SK-N-SH (cell line): ENCODE results near the gene OGFR. TPM values are rescaled to one million over a fixed set of nuclear protein-coding genes. Genes with fewer than 3 reads are reported as not detected.

Experiments used
- CTCF ChIA-PET: fragments of 300-600, 350-600 bp; formaldehyde crosslinking; extraction: SDS; loops from one replicate; lab custom pipeline; 2021; lab: Yijun Ruan, JAX
- POLR2A ChIA-PET: fragments of 350-600 bp; sonication (Branson Sonifier 250); formaldehyde crosslinking; extraction: SDS; loops from one replicate; lab custom pipeline; 2020; ENCODE audit warnings: antibody characterized with exemption, inconsistent platforms; lab: Yijun Ruan, JAX
- DNase-seq: peaks from one replicate; pipeline ENCODE4 v3.0.0; 2012
- H2AFZ ChIP-seq: fragments of 200-600 bp; sonication (generic); 2 replicates; pipeline ENCODE4 v1.8.1; 2016; ENCODE audit warnings: antibody characterized with exemption, mild to moderate bottlenecking, low read depth
- H3F3A ChIP-seq: fragments of 200-600 bp; sonication (generic); replicated peaks from 2 replicates; pipeline ENCODE3; 2016; ENCODE audit warnings: antibody characterized with exemption, mild to moderate bottlenecking; ENCODE audit not compliant: insufficient read depth
- H3K27ac ChIP-seq, 2 experiments: fragments of 200-500 bp in 1 of 2; fragments of 200-600 bp in 1 of 2; sonication (Bioruptor generic) in 1 of 2; sonication (generic), shearing (Covaris generic) in 1 of 2; 2 replicates each; pipeline versions ENCODE4 v1.5.1 to v1.6.1; 2014 to 2016; ENCODE audit warnings: low read depth in 2 of 2, inconsistent platforms in 1 of 2, low read length in 1 of 2, mild to moderate bottlenecking in 1 of 2, mixed read lengths in 1 of 2
- H3K27me3 ChIP-seq: fragments of 200-600 bp; sonication (generic), shearing (Covaris generic); 2 replicates; pipeline ENCODE4 v1.6.1; 2016; ENCODE audit warnings: mixed run types; ENCODE audit not compliant: insufficient read depth
- H3K36me3 ChIP-seq, 2 experiments: fragments of 200-500 bp in 1 of 2; fragments of 200-600 bp in 1 of 2; sonication (Bioruptor generic) in 1 of 2; sonication (generic) in 1 of 2; replicated peaks in 1 of 2; 2 replicates each; pipeline versions ENCODE3 to v1.5.1; 2014 to 2016; ENCODE audit warnings: low read length in 1 of 2, mild to moderate bottlenecking in 1 of 2; ENCODE audit not compliant: insufficient read depth in 2 of 2, control insufficient read depth in 1 of 2
- H3K4me1 ChIP-seq, 2 experiments: fragments of 200-500 bp in 1 of 2; fragments of 200-600 bp in 1 of 2; sonication (Bioruptor generic) in 1 of 2; sonication (generic), shearing (Covaris generic) in 1 of 2; 2 replicates each; pipeline versions ENCODE4 v1.5.1 to v1.6.1; 2014 to 2016; ENCODE audit warnings: low read depth in 1 of 2, low read length in 1 of 2, mixed run types in 1 of 2; ENCODE audit not compliant: insufficient read depth in 2 of 2, control insufficient read depth in 1 of 2
- H3K4me2 ChIP-seq: fragments of 200-600 bp; sonication (generic), shearing (Covaris generic); 2 replicates; pipeline ENCODE4 v1.6.1; 2017; ENCODE audit warnings: mixed run types
- H3K4me3 ChIP-seq, 2 experiments: fragments of 200-500 bp in 1 of 2; fragments of 200-600 bp in 1 of 2; sonication (Bioruptor generic) in 1 of 2; sonication (generic), shearing (Covaris generic) in 1 of 2; 2 replicates each; pipeline versions ENCODE4 v1.5.1 to v1.8.1; 2014 to 2016; ENCODE audit warnings: low read depth in 2 of 2, inconsistent platforms in 1 of 2, low read length in 1 of 2, mild to moderate bottlenecking in 1 of 2, mixed read lengths in 1 of 2, moderate library complexity in 1 of 2
- H3K79me2 ChIP-seq: fragments of 200-600 bp; sonication (generic); 2 replicates; pipeline ENCODE4 v1.8.1; 2017; ENCODE audit warnings: mild to moderate bottlenecking; ENCODE audit not compliant: insufficient read depth
- H3K9ac ChIP-seq: fragments of 200-600 bp; sonication (generic); 2 replicates; pipeline ENCODE4 v1.6.1; 2017; ENCODE audit warnings: mixed run types
- H3K9me2 ChIP-seq: fragments of 200-600 bp; sonication (generic); 2 replicates; pipeline ENCODE4 v1.6.1; 2017; ENCODE audit warnings: mixed run types
- H3K9me3 ChIP-seq: fragments of 200-600 bp; sonication (generic); 2 replicates; pipeline ENCODE4 v1.6.1; 2017; ENCODE audit warnings: mixed run types, mild to moderate bottlenecking, moderate library complexity
- H4K20me1 ChIP-seq: fragments of 200-600 bp; sonication (generic); 2 replicates; pipeline ENCODE4 v1.6.1; 2017; ENCODE audit warnings: mild to moderate bottlenecking, mixed run types; ENCODE audit not compliant: insufficient read depth
- CHD2 ChIP-seq: fragments of 150-350 bp; IDR thresholded peaks from 2 replicates; pipeline ENCODE4 v1.6.1; 2018; ENCODE audit warnings: low read length; ENCODE audit not compliant: partially characterized antibody
- EP300 ChIP-seq, 2 experiments: IDR thresholded peaks; 2 replicates each; pipeline versions ENCODE4 v1.4.0 to v1.6.1; 2012; ENCODE audit warnings: borderline replicate concordance in 1 of 2, low read depth in 1 of 2, low read length in 1 of 2
- FOXJ3 ChIP-seq: sonication (generic); formaldehyde crosslinking; IDR thresholded peaks from 2 replicates; pipeline ENCODE4 v1.5.1; 2020; ENCODE audit warnings: mild to moderate bottlenecking, missing genetic modification reagents
- GATA2 ChIP-seq: sonication (generic); formaldehyde crosslinking; IDR thresholded peaks from 2 replicates; pipeline ENCODE4 v1.5.0; 2020; ENCODE audit warnings: mild to moderate bottlenecking, missing genetic modification reagents
- JUND ChIP-seq: IDR thresholded peaks from 2 replicates; pipeline ENCODE4 v1.4.0; 2012
- MEF2A ChIP-seq: IDR thresholded peaks from 2 replicates; pipeline ENCODE4 v1.4.0; 2012; ENCODE audit warnings: low read depth, borderline replicate concordance
- MXI1 ChIP-seq: IDR thresholded peaks from 2 replicates; pipeline ENCODE4 v1.6.1; 2012; ENCODE audit warnings: mild to moderate bottlenecking, low read depth, low read length, improper control_type of control experiment
- POLR2AphosphoS5 ChIP-seq: IDR thresholded peaks from 2 replicates; pipeline ENCODE4 v1.6.1; 2012; ENCODE audit warnings: low read depth, low read length
- RAD21 ChIP-seq: IDR thresholded peaks from 2 replicates; pipeline ENCODE4 v1.6.1; 2012; ENCODE audit warnings: mild to moderate bottlenecking, low read length
- RCOR1 ChIP-seq: fragments of 150-350 bp; IDR thresholded peaks from 2 replicates; pipeline ENCODE4 v1.6.1; 2017; ENCODE audit warnings: antibody characterized with exemption, low read length
- RXRA ChIP-seq: IDR thresholded peaks from 2 replicates; pipeline ENCODE4 v1.4.0; 2012; ENCODE audit warnings: low read depth, mild to moderate bottlenecking, borderline replicate concordance
- SMC3 ChIP-seq: IDR thresholded peaks from 2 replicates; pipeline ENCODE4 v1.6.1; 2012; ENCODE audit warnings: low read depth, low read length, improper control_type of control experiment
- TCF12 ChIP-seq: IDR thresholded peaks from 2 replicates; pipeline ENCODE4 v1.4.0; 2012
- USF1 ChIP-seq: IDR thresholded peaks from 2 replicates; pipeline ENCODE4 v1.4.0; 2012; ENCODE audit warnings: low read depth, borderline replicate concordance
- WGBS: methylation state at CpG from one replicate; pipeline ENCODE4 v1.1.6; 2017; ENCODE audit warnings: low lambda C conversion rate; 5-methylcytosine and 5-hydroxymethylcytosine counted together
- polyA plus RNA-seq, 3 experiments: library from polyadenylated mRNA; depleted of rRNA; stranded (reverse); fragments of >200 nt; gene quantifications; 2 replicates each; pipeline ENCODE4 v1.2.3, GENCODE V29; 2012
- TF ChIP-seq, protein P1 (sequence below): IDR thresholded peaks from 2 replicates; pipeline ENCODE4; 2012
- TF ChIP-seq, protein P2 (sequence below): fragments of 200-600 bp; sonication (generic); IDR thresholded peaks from 2 replicates; pipeline ENCODE4 v1.6.1; 2017; ENCODE audit warnings: antibody characterized with exemption, mild to moderate bottlenecking, moderate library complexity
- TF ChIP-seq, protein P3 (sequence below): fragments of 150-350 bp; IDR thresholded peaks from 2 replicates; pipeline ENCODE4 v1.6.1; 2016; ENCODE audit warnings: mild to moderate bottlenecking, low read depth, low read length

The OGFR gene
- polyA plus RNA-seq, 1 of the 3 experiments (the other 2 are of a cell fraction), result 60.8 TPM

DNA sequence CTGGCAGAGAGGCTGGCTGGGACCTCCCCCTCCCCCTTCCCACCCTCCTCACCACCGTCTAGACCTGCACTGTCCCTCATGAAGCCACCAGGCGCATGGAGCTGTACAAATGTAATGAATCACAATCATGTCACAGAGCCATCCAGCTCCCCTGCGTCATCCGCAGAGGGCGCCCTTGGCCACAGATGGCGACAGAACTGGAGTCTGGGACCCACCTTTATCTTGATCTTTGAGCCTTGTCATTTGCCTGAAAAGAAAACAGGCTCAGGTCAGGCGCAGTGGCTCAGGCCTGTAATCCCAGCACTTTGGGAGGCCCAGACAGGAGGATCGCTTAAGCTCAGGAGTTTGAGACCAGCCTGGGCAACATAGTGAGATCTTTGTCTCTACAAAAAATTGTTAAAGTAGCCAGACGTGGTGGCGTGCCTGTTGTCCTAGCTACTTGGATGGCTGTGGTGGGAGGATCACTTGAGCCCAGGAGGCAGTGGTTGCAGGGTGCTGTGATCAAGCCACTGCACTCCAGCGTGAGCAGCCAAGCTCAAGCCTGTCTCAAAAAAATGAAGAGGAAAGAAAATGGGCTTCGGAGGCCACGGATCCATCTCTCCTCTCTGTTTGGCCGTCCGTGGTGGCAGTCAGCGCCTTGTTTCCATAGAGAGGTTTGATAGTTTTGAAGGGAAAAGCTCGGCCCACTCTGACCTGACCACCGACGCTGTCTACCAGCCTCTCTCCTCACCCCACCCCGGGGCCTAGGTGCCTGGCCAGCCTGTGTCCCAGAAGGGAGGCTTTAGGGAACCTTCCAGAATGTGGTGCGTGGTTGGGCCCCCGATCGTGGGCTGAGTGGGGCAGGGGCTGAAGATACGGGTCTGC is 18.4 kb downstream of the OGFR start:
- peak overlapping the region in 1 of 2 experiments; percentile 56; a peak in 1 of 4 replicates for H3K27ac ChIP-seq
- no peak overlapping the region for H3K4me3 ChIP-seq
- H4K20me1 ChIP-seq, result no peaks in the 10 kb centered on the region
- no peak overlapping the region for H3K4me2 ChIP-seq
- ChIA-PET CTCF (interaction anchor here (0.6 to 2.6 kb wide), 43 partner anchors 9 to 413 kb away, joined by 3 to 40 read pairs (median 4); partner anchors contain the start of genes BHLHE23, DIDO1, MRGBP and TCFL5), POLR2A (interaction anchor here (1.0 to 1.2 kb wide), 2 partner anchors 29 to 52 kb away, joined by 3 read pairs; no protein-coding TSS in a partner anchor)
- H3K9me2 ChIP-seq, result no peaks in the 10 kb centered on the region
- no peak for TF ChIP-seq MEF2A
- 0 out of 2 replicates have a peak, but pooled peaks have one; percentile 53 for TF ChIP-seq RCOR1
- TF ChIP-seq POLR2AphosphoS5, result no peak
- peak; percentile 88 for TF ChIP-seq RAD21
- no peak for TF ChIP-seq TCF12
- TF ChIP-seq EP300 (IDR thresholded peaks at IDR 0.05; ENCODE audit: borderline replicate concordance in 1 of 2, low read depth in 1 of 2, low read length in 1 of 2), result 0 out of 4 replicates have a peak, but pooled peaks of 1 of the 2 experiments have one; percentile 35
- peak; percentile 68; the same call in 1 of the 2 replicates for TF ChIP-seq SMC3
- TF ChIP-seq, protein P1, sequence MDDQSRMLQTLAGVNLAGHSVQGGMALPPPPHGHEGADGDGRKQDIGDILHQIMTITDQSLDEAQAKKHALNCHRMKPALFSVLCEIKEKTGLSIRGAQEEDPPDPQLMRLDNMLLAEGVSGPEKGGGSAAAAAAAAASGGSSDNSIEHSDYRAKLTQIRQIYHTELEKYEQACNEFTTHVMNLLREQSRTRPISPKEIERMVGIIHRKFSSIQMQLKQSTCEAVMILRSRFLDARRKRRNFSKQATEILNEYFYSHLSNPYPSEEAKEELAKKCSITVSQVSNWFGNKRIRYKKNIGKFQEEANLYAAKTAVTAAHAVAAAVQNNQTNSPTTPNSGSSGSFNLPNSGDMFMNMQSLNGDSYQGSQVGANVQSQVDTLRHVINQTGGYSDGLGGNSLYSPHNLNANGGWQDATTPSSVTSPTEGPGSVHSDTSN, result peak; percentile 75
- TF ChIP-seq, protein P2, sequence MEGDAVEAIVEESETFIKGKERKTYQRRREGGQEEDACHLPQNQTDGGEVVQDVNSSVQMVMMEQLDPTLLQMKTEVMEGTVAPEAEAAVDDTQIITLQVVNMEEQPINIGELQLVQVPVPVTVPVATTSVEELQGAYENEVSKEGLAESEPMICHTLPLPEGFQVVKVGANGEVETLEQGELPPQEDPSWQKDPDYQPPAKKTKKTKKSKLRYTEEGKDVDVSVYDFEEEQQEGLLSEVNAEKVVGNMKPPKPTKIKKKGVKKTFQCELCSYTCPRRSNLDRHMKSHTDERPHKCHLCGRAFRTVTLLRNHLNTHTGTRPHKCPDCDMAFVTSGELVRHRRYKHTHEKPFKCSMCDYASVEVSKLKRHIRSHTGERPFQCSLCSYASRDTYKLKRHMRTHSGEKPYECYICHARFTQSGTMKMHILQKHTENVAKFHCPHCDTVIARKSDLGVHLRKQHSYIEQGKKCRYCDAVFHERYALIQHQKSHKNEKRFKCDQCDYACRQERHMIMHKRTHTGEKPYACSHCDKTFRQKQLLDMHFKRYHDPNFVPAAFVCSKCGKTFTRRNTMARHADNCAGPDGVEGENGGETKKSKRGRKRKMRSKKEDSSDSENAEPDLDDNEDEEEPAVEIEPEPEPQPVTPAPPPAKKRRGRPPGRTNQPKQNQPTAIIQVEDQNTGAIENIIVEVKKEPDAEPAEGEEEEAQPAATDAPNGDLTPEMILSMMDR, result peak; percentile 61
- TF ChIP-seq CHD2, result peak; percentile 58
- no peak for TF ChIP-seq RXRA
- TF ChIP-seq JUND, result no peak
- peak; percentile 80 for TF ChIP-seq MXI1
- TF ChIP-seq, protein P3, sequence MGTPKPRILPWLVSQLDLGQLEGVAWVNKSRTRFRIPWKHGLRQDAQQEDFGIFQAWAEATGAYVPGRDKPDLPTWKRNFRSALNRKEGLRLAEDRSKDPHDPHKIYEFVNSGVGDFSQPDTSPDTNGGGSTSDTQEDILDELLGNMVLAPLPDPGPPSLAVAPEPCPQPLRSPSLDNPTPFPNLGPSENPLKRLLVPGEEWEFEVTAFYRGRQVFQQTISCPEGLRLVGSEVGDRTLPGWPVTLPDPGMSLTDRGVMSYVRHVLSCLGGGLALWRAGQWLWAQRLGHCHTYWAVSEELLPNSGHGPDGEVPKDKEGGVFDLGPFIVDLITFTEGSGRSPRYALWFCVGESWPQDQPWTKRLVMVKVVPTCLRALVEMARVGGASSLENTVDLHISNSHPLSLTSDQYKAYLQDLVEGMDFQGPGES, result no peak
- peak; percentile 91 for TF ChIP-seq GATA2 (CRISPR knock-in tag)
- 0 out of 2 replicates have a peak, but pooled peaks have one; percentile 65 for TF ChIP-seq FOXJ3 (CRISPR knock-in tag)
- no peak for TF ChIP-seq USF1
- H2AFZ ChIP-seq, result no peak overlapping the region
- H3K9ac ChIP-seq, result no peak overlapping the region
- 72% methylated on average over 24 of the region's 24 CpGs for WGBS
- peak; percentile 89 for DNase-seq
- H3F3A ChIP-seq, result peaks cover 8% of the 10 kb centered on the region
- no peaks in the 10 kb centered on the region for H3K27me3 ChIP-seq
- no peaks in the 10 kb centered on the region for H3K9me3 ChIP-seq
- H3K4me1 ChIP-seq, result peaks cover 19 to 58% of the 10 kb centered on the region in 2 experiments; a peak in 3 of 4 replicates
- no peaks in the 10 kb centered on the region for H3K36me3 ChIP-seq
- no peaks in the 10 kb centered on the region for H3K79me2 ChIP-seq
